ENCODE results near the gene INSYN2A.

The INSYN2A gene

GRCh38 chr10:127151981-127152699 is 44.3 kb downstream of the INSYN2A start:
- DNase-seq (ENCODE audit: low spot score): no peak

- DNase-seq (ENCODE audit: low spot score): no peak
Measured at GRCh38 chr10:127151541-127151940, 44.9 kb downstream of the INSYN2A start.

- DNase-seq (ENCODE audit: low spot score): no peak
Measured at GRCh38 chr10:127150136-127150535, 46.3 kb downstream of the INSYN2A start.

GRCh38 chr10:127149501-127150081 is 46.8 kb downstream of the INSYN2A start:
- no peak for DNase-seq (ENCODE audit: low spot score)

- no peak for DNase-seq (ENCODE audit: low spot score)
Measured at GRCh38 chr10:127148933-127149220, 47.5 kb downstream of the INSYN2A start.

- no peak for DNase-seq (ENCODE audit: low spot score)
Measured at GRCh38 chr10:127148066-127148932, 48.1 kb downstream of the INSYN2A start.

- DNase-seq (ENCODE audit: low spot score): no peak
Measured at GRCh38 chr10:127146661-127147060, 49.7 kb downstream of the INSYN2A start.

Data from LoVo (cell line).